Stomach (tissue), 9 donors: ENCODE results near the gene C2CD4C. TPM values are rescaled to one million over a fixed set of nuclear protein-coding genes. Genes with fewer than 3 reads are reported as not detected.
"Not testable (repeated sequence)": the region's sequence is repeated elsewhere in the genome, so short reads cannot be mapped to it uniquely, and the experiment has no call there.

ENCODE experiments used
- DNase-seq, 2 donors: peaks; one replicate each; pipeline versions ENCODE4 v3.0.0 to v3.0.0-alpha.2; 2013 to 2019
- H3K27ac ChIP-seq, 5 donors: fragments of 200-600 bp in 4 of 5; sonication (generic) in 4 of 5; one replicate each; pipeline ENCODE4 v1.5.1; 2013 to 2019; ENCODE audit warnings: mild to moderate bottlenecking in 1 of 5, moderate library complexity in 1 of 5
- H3K27me3 ChIP-seq, 3 donors: fragments of 200-600 bp; sonication (generic); one replicate each; pipeline ENCODE4 v1.5.1; 2017 to 2019; ENCODE audit warnings: mixed run types in 1 of 3
- H3K36me3 ChIP-seq, 4 donors: fragments of 200-600 bp; sonication (generic); 1 replicate in 3 of 4; 2 replicates in 1 of 4; pipeline ENCODE4 v1.5.1; 2016 to 2019
- H3K4me1 ChIP-seq, 4 donors: fragments of 200-600 bp; sonication (generic); one replicate each; pipeline ENCODE4 v1.5.1; 2016 to 2019
- H3K4me3 ChIP-seq, 4 donors: fragments of 200-600 bp; sonication (generic) in 3 of 4; one replicate each; pipeline ENCODE4 v1.5.1; 2016 to 2019; ENCODE audit warnings: mild to moderate bottlenecking in 1 of 4
- H3K9me3 ChIP-seq, 4 donors: fragments of 200-600 bp; sonication (generic); one replicate each; pipeline ENCODE4 v1.5.1; 2016 to 2019
- EP300 ChIP-seq: sonication (generic); formaldehyde crosslinking; IDR thresholded peaks from one replicate; pipeline ENCODE4 v1.6.1; 2017; ENCODE audit warnings: antibody characterized with exemption
- POLR2A ChIP-seq, 4 donors: fragments of 450-650 bp; IDR thresholded peaks; one replicate each; pipeline ENCODE4 v1.6.1; 2016; ENCODE audit warnings: antibody characterized with exemption in 4 of 4, control low read depth in 2 of 4, mild to moderate bottlenecking in 1 of 4, moderate library complexity in 1 of 4
- POLR2AphosphoS5 ChIP-seq, 3 donors: sonication (generic); formaldehyde crosslinking; IDR thresholded peaks; one replicate each; pipeline ENCODE4 v1.6.1; 2016; ENCODE audit warnings: antibody characterized with exemption in 3 of 3
- WGBS, 5 donors: extraction: QIAGEN DNeasy Blood & Tissue Kit in 3 of 5; methylation state at CpG; one replicate each; pipeline versions ENCODE4 v1.1.5 to v1.1.7; 2013 to 2018; 5-methylcytosine and 5-hydroxymethylcytosine counted together
- intact Hi-C: fragments of 100-400 bp; cut with DNase I; formaldehyde crosslinking; loops from one replicate; pipeline ENCODE4 v1.15.1; 2023; ENCODE audit warnings: low total_unique reads
- polyA plus RNA-seq, 3 donors: library from polyadenylated mRNA; stranded (reverse); fragments of 200-250 nt; gene quantifications; one replicate each; pipeline ENCODE4 v1.2.3, GENCODE V29; 2013
- total RNA-seq, 5 donors: library from RNA; depleted of rRNA; stranded (reverse); fragments of >200 nt; gene quantifications; one replicate each; pipeline versions ENCODE4 v1.1.0 to v1.2.3, GENCODE V29; 2014 to 2016
- TF ChIP-seq, protein P1 (sequence below), 7 experiments: fragments of 450-650 bp in 4 of 7; fragments of 200-600 bp in 3 of 7; sonication (generic) in 3 of 7; IDR thresholded peaks; one replicate each; pipeline ENCODE4 v1.5.1; 2016 to 2019; ENCODE audit warnings: antibody characterized with exemption in 7 of 7, control low read depth in 2 of 7, mild to moderate bottlenecking in 1 of 7
- donor health status: healthy with polysubstance abuse.
- donor health status: Bipolar disorder and iron deficiency.
- donor health status: healthy.

C2CD4C gene
- total and polyA plus RNA-seq, 8 donors, result 0.31 to 9.3 (median 0.61) TPM; not detected in 3

DNA sequence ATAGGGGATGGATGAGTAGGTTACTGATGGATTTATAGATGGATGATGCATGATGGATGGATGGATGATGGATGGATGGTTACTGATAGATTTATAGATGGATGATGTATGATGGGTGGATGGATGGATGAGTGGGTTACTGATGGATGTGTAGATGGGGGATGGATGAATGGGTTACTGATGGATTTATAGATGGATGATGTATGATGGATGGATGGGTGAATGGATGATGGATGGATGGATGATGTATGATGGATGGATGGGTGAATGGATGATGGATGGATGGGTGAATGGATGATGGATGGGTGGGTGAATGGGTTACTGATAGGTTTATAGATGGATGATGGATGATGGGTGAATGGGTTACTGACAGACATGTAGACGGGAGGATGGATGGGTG lies 6.3 kb upstream of the C2CD4C start:
- Histone ChIP-seq H3K27me3 (peaks cover under 1 to 39% (median 8%) of the 10 kb centered on the region in 3 donors), H3K4me3 (no peak overlapping the region), H3K4me1 (peaks cover 0 to 4% (median under 1%) of the 10 kb centered on the region in 4 donors), H3K36me3 (peaks cover 0 to 45% (median 33%) of the 10 kb centered on the region in 4 donors), H3K9me3 (no peaks in the 10 kb centered on the region), H3K27ac (no peak overlapping the region)
- DNase-seq, result no peak
- WGBS, 5 donors, result 88 to 97% (median 95%) methylated on average over 1 of the region's 1 CpG
- intact Hi-C loops, result no loop called here
- TF ChIP-seq, protein P1, sequence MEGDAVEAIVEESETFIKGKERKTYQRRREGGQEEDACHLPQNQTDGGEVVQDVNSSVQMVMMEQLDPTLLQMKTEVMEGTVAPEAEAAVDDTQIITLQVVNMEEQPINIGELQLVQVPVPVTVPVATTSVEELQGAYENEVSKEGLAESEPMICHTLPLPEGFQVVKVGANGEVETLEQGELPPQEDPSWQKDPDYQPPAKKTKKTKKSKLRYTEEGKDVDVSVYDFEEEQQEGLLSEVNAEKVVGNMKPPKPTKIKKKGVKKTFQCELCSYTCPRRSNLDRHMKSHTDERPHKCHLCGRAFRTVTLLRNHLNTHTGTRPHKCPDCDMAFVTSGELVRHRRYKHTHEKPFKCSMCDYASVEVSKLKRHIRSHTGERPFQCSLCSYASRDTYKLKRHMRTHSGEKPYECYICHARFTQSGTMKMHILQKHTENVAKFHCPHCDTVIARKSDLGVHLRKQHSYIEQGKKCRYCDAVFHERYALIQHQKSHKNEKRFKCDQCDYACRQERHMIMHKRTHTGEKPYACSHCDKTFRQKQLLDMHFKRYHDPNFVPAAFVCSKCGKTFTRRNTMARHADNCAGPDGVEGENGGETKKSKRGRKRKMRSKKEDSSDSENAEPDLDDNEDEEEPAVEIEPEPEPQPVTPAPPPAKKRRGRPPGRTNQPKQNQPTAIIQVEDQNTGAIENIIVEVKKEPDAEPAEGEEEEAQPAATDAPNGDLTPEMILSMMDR (IDR thresholded peaks at IDR 0.05), result no peak
- no peak for TF ChIP-seq POLR2A (IDR thresholded peaks at IDR 0.05)
- TF ChIP-seq POLR2AphosphoS5 (IDR thresholded peaks at IDR 0.05), result no peak
- TF ChIP-seq EP300, result no peak

DNA sequence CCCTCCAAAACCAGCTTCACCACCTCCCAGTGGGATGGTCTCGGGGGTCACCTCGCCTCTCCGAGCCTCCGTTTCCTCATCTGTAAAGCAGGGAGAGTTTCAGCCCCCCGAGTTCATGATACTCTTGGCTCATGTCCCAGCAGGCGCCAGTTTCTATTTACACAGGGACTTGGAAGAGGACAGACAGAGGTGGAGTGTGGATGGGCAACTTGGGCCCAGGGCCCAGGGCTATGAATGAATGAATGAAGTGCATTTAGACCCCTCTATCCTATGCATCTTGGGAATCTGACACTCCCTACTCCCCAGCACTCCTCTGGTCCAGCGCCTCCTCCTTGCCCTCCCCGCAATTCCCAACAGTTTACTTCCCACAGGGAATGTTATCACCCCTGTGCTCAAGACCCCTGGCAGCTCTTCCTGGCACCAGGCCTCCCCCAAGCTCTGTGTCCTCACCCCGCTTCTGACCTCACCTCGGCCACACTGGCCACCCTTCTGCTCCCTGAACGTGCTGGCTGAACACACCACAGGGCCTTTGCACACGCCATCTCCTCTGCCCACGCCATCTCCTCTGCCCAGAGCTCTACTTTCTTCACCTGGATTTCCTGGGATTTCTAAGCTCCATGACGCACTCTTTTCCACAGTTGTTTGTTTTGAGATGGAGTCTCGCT lies 4.9 kb upstream of the C2CD4C start:
- Histone ChIP-seq H3K36me3 (peaks cover 0 to 31% (median 24%) of the 10 kb centered on the region in 4 donors), H3K27me3 (peaks cover 5 to 53% (median 22%) of the 10 kb centered on the region in 3 donors), H3K4me1 (peaks cover 12 to 18% (median 14%) of the 10 kb centered on the region in 4 donors), H3K9me3 (no peaks in the 10 kb centered on the region), H3K4me3 (no peak overlapping the region), H3K27ac (no peak overlapping the region)
- intact Hi-C loops, result no loop called here
- WGBS, 5 donors, result 65 to 69% (median 68%) methylated on average over 14 to 15 of the region's 15 CpGs
- TF ChIP-seq EP300, result no peak
- no peak for TF ChIP-seq POLR2A (IDR thresholded peaks at IDR 0.05)
- TF ChIP-seq POLR2AphosphoS5 (IDR thresholded peaks at IDR 0.05), result no peak
- TF ChIP-seq, protein P1 (IDR thresholded peaks at IDR 0.05), result no peak
- no peak for DNase-seq

DNA sequence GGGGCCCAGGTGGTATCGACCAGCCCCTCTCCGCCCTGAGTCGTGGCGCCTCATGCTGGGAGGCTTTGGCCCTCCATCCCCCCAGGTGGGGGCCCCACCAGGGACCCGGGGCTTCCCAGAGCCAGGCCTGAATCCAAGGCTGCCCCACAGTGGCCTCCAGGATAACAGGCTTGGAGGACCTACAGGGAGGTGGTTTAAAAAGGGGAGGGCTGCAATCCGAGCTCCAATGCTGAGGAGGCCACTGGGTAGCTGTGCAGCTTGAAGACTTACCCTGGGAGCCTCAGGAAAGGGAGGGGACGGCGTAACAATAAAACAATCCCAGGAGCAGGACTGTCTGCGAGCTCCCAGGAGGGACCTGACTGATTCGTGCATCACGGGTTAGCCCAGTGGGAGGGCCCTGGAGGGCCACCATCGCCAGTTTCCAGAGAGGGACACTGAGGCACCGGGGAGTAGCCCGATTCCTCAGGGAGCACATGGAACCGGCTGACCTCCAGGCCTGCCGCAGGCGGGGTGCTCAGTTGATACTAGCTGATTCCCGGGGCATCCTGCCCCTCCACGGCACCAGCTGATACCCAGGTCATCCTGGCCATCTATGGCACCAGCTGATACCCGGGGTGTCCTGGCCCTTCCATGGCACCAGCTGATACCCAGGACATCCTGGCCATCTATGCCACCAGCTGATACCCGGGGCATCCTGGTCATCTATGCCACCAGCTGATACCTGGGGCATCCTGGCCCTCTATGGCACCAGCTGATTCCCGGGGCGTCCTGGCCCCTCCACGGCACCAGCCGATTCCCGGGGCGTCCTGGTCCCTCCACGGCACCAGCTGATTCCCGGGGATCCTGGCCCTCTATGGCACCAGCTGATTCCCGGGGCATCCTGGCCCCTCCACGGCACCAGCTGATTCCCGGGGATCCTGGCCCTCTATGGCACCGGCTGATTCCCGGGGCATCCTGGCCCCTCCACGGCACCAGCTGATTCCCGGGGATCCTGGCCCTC lies 3.7 kb upstream of the C2CD4C start:
- DNase-seq, result no peak
- TF ChIP-seq POLR2AphosphoS5 (IDR thresholded peaks at IDR 0.05) (no peak), POLR2A (IDR thresholded peaks at IDR 0.05) (no peak), EP300 (no peak)
- TF ChIP-seq, protein P1 (IDR thresholded peaks at IDR 0.05), result no peak
- Histone ChIP-seq H3K36me3 (peaks cover 0 to 20% (median 15%) of the 10 kb centered on the region in 4 donors), H3K27ac (no peak overlapping the region), H3K9me3 (no peaks in the 10 kb centered on the region), H3K4me1 (peaks cover 18 to 28% (median 24%) of the 10 kb centered on the region in 4 donors), H3K27me3 (peaks cover 5 to 65% (median 35%) of the 10 kb centered on the region in 3 donors), H3K4me3 (no peak overlapping the region)
- WGBS, 5 donors, result 50 to 60% (median 53%) methylated on average over 11 to 35 of the region's 36 CpGs
- intact Hi-C loops, result no loop called here

DNA sequence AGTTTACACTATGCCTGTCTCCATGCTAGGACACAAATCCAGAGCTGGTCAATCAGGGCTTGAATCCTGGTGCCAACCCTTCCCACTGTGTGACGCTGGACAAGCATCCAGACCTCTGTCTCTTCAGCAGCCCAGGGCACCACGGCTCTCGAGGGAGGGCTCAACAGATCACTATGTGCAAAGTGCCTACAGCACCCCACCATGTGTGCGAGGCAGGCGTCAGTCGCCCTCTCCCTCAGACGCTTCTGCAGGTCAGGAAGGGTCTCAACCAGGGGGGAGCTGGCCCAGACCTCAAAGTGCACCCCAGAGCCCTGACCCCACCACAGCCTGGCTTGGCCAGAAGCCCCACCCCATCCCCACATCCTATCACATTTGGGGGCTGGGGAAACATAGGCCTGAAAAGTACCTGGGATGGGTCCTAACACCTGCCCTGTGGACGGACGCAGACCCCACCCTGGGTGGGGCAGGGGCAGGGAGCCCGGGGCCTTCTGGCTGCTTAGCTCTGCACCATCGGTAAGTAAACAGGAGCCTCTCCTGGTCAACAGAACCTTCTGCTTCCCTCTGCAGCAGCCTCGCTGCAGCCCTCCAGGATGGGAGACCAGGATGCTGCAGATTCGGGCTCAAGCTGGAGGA lies 2.9 kb upstream of the C2CD4C start:
- H3K4me3 ChIP-seq, result no peak overlapping the region
- no peaks in the 10 kb centered on the region for H3K9me3 ChIP-seq
- peaks cover 0 to 12% (median 11%) of the 10 kb centered on the region in 4 donors for H3K36me3 ChIP-seq
- TF ChIP-seq, protein P1 (IDR thresholded peaks at IDR 0.05), result no peak
- no peak for TF ChIP-seq EP300
- intact Hi-C loops, result no loop called here
- 20 to 69% (median 39%) methylated on average over 2 to 13 of the region's 13 CpGs for WGBS, 5 donors
- H3K4me1 ChIP-seq, result peaks cover 18 to 29% (median 25%) of the 10 kb centered on the region in 4 donors
- H3K27ac ChIP-seq, result no peak overlapping the region
- peak in 1 of 2 donors; percentile 48 for DNase-seq
- peaks cover 5 to 74% (median 43%) of the 10 kb centered on the region in 3 donors for H3K27me3 ChIP-seq

DNA sequence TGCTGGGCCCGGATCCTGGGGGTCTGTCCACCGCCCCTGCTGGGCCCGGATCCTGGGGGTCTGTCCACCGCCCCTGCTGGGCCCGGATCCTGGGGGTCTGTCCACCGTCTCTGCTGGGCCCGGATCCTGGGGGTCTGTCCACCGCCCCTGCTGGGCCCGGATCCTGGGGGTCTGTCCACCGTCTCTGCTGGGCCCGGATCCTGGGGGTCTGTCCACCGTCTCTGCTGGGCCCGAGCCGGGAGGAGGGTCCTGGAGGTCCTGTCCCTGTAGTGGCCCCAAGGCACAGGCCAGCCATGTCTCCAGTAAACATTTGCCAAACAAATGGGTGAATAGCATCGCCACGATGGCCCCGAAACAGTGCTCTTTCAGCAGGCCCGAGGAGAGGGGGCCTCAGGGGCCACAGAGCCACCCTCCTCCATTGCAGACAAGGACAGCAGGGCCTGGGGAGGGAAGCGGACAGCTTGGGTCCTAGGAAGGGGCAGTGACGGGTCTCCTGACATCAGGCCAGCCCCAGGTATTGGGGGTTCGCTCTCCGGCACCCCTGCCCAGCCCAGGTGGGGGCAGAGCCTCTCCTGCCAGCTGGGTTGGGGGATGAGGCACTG lies 2.3 kb upstream of the C2CD4C start:
- WGBS, 5 donors, result 79 to 93% (median 84%) methylated on average over 8 to 22 of the region's 22 CpGs
- DNase-seq, H3K9me3 ChIP-seq, intact Hi-C loops, H3K36me3 ChIP-seq, H3K27ac ChIP-seq, H3K4me3 ChIP-seq: not testable (repeated sequence)
- H3K27me3 ChIP-seq, result peaks cover 5 to 80% (median 49%) of the 10 kb centered on the region in 3 donors
- H3K4me1 ChIP-seq, result peaks cover 18 to 29% (median 25%) of the 10 kb centered on the region in 4 donors
